Osteoblast (primary cell): Measurements from ENCODE around the gene MGRN1. TPM values are rescaled to one million over a fixed set of nuclear protein-coding genes. Genes with fewer than 3 reads are reported as not detected.
A peak's percentile ranks its signal among the peaks of the same experiment; 100 is the strongest.

Source experiments
- DNase-seq: peaks from one replicate; pipeline ENCODE4 v3.0.0; 2011; ENCODE audit warnings: low spot score, mixed read lengths; ENCODE audit not compliant: insufficient read length; ENCODE audit errors: missing footprints
- H2AFZ ChIP-seq: 2 replicates; pipeline ENCODE4 v1.6.0; 2011; ENCODE audit warnings: mild to moderate bottlenecking, low read length
- H3K27ac ChIP-seq: 2 replicates; pipeline ENCODE4 v1.5.1; 2011; ENCODE audit warnings: mild to moderate bottlenecking, low read depth, low read length, moderate library complexity
- H3K27me3 ChIP-seq: 2 replicates; pipeline ENCODE4 v1.6.0; 2012; ENCODE audit warnings: mild to moderate bottlenecking, control low read depth, inconsistent platforms, low read length, moderate library complexity; ENCODE audit not compliant: insufficient read depth
- H3K36me3 ChIP-seq: 2 replicates; pipeline ENCODE4 v1.5.1; 2011; ENCODE audit warnings: mild to moderate bottlenecking, low read length, control low read depth, moderate library complexity; ENCODE audit not compliant: insufficient read depth
- H3K4me1 ChIP-seq: 2 replicates; pipeline ENCODE4 v1.5.1; 2011; ENCODE audit warnings: mild to moderate bottlenecking, low read length, control low read depth, moderate library complexity; ENCODE audit not compliant: insufficient read depth
- H3K4me2 ChIP-seq: 2 replicates; pipeline ENCODE4 v1.6.0; 2011; ENCODE audit warnings: mild to moderate bottlenecking, low read length; ENCODE audit not compliant: insufficient read depth
- H3K4me3 ChIP-seq: fragments of 200-600 bp; sonication (generic); 3 replicates; pipeline ENCODE4 v1.5.1; 2012; ENCODE audit warnings: mild to moderate bottlenecking, low read length, inconsistent platforms; ENCODE audit not compliant: insufficient read depth
- H3K79me2 ChIP-seq: 2 replicates; pipeline ENCODE4 v1.6.0; 2012; ENCODE audit warnings: mild to moderate bottlenecking, low read length, control low read depth, inconsistent platforms; ENCODE audit not compliant: insufficient read depth
- H3K9me3 ChIP-seq: 2 replicates; pipeline ENCODE4 v1.5.1; 2011; ENCODE audit warnings: low read depth, low read length, control low read depth
- H4K20me1 ChIP-seq: 2 replicates; pipeline ENCODE4 v1.6.0; 2012; ENCODE audit warnings: mild to moderate bottlenecking, low read length, control low read depth; ENCODE audit not compliant: insufficient read depth
- total RNA-seq: library from RNA; depleted of rRNA; stranded (reverse); fragments of >200 nt; gene quantifications from 2 replicates; pipeline ENCODE4 v1.2.3, GENCODE V29; 2012
- TF ChIP-seq, protein P1 (sequence below): IDR thresholded peaks from 2 replicates; pipeline ENCODE4 v1.5.1; 2011; ENCODE audit warnings: mild to moderate bottlenecking, low read depth, low read length, moderate library complexity; ENCODE audit errors: extremely low read depth

MGRN1 gene
- total RNA-seq, 1 donor, result 46.7 TPM

DNA sequence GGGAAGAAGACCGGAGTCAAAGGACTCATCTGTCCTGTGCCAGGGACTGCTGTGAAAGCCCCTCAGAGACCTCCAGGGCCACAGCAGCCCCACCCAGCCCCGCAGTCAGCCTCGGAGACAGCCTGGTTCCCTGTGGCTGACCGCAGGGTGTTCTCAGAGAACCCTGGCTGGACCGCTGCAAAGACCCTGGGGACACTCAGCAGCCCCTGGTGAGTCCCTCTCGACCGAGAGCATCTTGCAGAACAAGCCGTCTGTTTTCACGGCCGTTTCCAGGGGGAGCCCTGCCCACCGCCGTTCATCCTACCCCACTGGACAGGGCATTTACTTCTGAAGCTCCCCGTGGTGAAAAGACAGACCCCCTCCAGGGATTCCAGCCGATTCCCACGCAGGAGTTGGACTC lies 20.2 kb upstream of the MGRN1 start:
- H3K4me1 ChIP-seq, result no peaks in the 10 kb centered on the region
- no peaks in the 10 kb centered on the region for H3K79me2 ChIP-seq
- peaks cover 9% of the 10 kb centered on the region for H4K20me1 ChIP-seq
- H3K27me3 ChIP-seq, result peaks cover 22% of the 10 kb centered on the region
- H3K9me3 ChIP-seq, result no peaks in the 10 kb centered on the region
- TF ChIP-seq, protein P1, sequence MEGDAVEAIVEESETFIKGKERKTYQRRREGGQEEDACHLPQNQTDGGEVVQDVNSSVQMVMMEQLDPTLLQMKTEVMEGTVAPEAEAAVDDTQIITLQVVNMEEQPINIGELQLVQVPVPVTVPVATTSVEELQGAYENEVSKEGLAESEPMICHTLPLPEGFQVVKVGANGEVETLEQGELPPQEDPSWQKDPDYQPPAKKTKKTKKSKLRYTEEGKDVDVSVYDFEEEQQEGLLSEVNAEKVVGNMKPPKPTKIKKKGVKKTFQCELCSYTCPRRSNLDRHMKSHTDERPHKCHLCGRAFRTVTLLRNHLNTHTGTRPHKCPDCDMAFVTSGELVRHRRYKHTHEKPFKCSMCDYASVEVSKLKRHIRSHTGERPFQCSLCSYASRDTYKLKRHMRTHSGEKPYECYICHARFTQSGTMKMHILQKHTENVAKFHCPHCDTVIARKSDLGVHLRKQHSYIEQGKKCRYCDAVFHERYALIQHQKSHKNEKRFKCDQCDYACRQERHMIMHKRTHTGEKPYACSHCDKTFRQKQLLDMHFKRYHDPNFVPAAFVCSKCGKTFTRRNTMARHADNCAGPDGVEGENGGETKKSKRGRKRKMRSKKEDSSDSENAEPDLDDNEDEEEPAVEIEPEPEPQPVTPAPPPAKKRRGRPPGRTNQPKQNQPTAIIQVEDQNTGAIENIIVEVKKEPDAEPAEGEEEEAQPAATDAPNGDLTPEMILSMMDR, result no peak
- H3K4me2 ChIP-seq, result peak overlapping the region; percentile 43
- H3K4me3 ChIP-seq, result no peak overlapping the region
- no peaks in the 10 kb centered on the region for H3K36me3 ChIP-seq
- no peak overlapping the region for H2AFZ ChIP-seq
- H3K27ac ChIP-seq, result no peak overlapping the region
- DNase-seq, result peak; percentile 89

DNA sequence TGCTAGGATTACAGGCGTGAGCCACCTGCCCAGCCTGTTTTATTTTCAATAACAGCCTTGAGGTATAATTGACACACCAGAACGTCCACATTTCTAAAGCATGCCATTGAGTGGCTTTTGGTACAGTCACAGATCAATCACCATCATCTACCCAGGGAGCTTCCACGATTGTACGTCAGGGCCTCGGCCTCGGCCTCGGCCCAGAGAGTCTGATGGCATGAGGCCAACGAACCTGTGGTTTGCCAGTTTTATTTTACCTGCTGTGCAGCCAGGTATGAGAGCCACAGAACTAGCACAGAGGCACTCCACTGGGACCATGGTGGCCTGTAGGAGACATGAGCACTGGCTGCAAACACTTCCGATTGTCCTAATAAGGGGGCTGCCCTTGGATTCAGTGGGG lies 18.3 kb upstream of the MGRN1 start:
- no peak overlapping the region for H3K4me3 ChIP-seq

DNA sequence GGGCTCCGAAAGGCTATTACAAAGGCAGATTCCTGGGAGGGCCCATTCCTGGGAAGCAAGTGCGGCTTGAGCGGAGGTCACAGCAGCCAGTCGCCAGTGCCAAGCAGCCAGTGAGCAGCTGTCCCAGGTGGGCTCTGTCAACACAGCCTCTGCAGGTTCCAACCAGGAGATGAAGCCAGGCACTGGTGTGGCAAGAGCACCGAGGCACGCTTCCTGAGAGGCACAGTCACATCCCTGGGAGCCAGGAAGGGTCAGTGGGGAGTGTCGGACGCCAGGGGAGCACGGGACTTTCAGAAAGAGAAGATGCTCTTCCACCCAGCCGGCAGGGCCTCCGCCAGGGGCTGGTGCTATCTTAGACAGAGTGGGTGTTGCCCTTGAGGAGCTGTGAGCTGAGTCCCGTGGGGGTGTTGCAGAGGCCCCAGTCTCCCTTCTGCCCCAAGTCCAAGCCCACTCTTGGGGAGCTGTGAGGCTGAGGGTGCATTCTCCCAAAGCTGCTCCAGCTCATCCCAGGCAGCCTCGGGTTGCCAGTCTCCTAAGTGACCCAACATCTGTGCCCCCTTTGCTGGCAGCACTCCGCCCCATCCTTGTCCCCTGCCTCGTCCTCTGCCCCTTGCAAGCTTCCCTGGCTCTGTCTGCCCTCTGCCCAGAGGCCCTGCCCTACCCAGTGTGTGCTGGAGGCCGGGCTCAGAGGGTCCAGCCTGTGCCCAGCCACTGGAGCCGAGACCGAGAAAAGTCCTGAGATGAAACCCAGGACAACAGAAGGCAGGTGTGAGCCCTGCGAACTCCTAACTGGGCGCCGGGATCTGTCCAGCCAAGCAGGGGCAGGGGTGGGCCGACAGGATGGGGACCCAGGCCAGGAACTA lies 16.6 kb upstream of the MGRN1 start:
- H3K27ac ChIP-seq, result no peak overlapping the region
- peak; percentile 64 for DNase-seq

More for the DNA sequence above, 18.3 kb upstream of the MGRN1 start:
- TF ChIP-seq, protein P1, result no peak
- Histone ChIP-seq H3K4me1 (no peaks in the 10 kb centered on the region), H3K27ac (no peak overlapping the region), H3K36me3 (no peaks in the 10 kb centered on the region), H2AFZ (no peak overlapping the region), H3K4me2 (no peak overlapping the region), H3K27me3 (peaks cover 15% of the 10 kb centered on the region), H4K20me1 (peaks cover 19% of the 10 kb centered on the region), H3K79me2 (peaks cover 12% of the 10 kb centered on the region), H3K9me3 (no peaks in the 10 kb centered on the region)
- DNase-seq, result peak; percentile 3

DNA sequence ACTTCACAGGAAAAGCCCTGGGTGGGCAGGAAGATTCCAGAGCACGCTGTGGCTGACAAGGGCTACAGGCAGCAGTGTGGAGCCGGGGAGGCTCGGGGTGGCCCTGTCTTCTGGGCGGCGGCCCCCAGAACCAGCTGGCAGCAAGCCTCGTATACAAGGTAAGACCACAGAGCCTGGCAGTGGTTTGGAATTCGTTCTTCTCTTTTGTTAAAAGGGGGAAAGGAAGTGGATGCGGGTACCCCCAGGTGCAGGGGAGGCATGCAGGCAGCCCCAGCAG lies 16.0 kb upstream of the MGRN1 start:
- peaks cover 6% of the 10 kb centered on the region for H3K27me3 ChIP-seq
- H3K79me2 ChIP-seq, result peaks cover 31% of the 10 kb centered on the region
- TF ChIP-seq, protein P1, result no peak
- H3K9me3 ChIP-seq, result no peaks in the 10 kb centered on the region
- H4K20me1 ChIP-seq, result peaks cover 34% of the 10 kb centered on the region
- H3K36me3 ChIP-seq, result no peaks in the 10 kb centered on the region
- H3K4me2 ChIP-seq, result no peak overlapping the region
- H3K4me3 ChIP-seq, result no peak overlapping the region
- H3K4me1 ChIP-seq, result peaks cover 8% of the 10 kb centered on the region
- peak; percentile 65 for DNase-seq
- H2AFZ ChIP-seq, result no peak overlapping the region
- no peak overlapping the region for H3K27ac ChIP-seq

More for the DNA sequence above, 16.6 kb upstream of the MGRN1 start:
- H4K20me1 ChIP-seq, result peaks cover 28% of the 10 kb centered on the region
- H3K36me3 ChIP-seq, result no peaks in the 10 kb centered on the region
- H3K4me3 ChIP-seq, result no peak overlapping the region
- peaks cover 6% of the 10 kb centered on the region for H3K27me3 ChIP-seq
- no peak overlapping the region for H2AFZ ChIP-seq
- no peaks in the 10 kb centered on the region for H3K9me3 ChIP-seq
- peaks cover 26% of the 10 kb centered on the region for H3K79me2 ChIP-seq
- peaks cover 2% of the 10 kb centered on the region for H3K4me1 ChIP-seq
- TF ChIP-seq, protein P1, result no peak
- H3K4me2 ChIP-seq, result no peak overlapping the region
